H9 (cell line): ENCODE measurements around the gene LSG1. TPM values are rescaled to one million over a fixed set of nuclear protein-coding genes. Genes with fewer than 3 reads are reported as not detected.
A peak's percentile ranks its signal among the peaks of the same experiment; 100 is the strongest.

Experiments
- DNase-seq: peaks from one replicate; pipeline ENCODE4 v3.0.0-alpha.2; 2017
- H2AFZ ChIP-seq: one replicate; pipeline ENCODE4 v1.6.1; 2013; ENCODE audit warnings: mild to moderate bottlenecking, low read length, control low read depth, moderate library complexity
- H2AK5ac ChIP-seq: 2 replicates; pipeline ENCODE4 v1.6.1; 2013; ENCODE audit warnings: low read length, control low read depth, mixed read lengths; ENCODE audit not compliant: insufficient read length
- H2BK120ac ChIP-seq: one replicate; pipeline ENCODE4 v1.6.1; 2013; ENCODE audit warnings: low read depth, mild to moderate bottlenecking, low read length, control low read depth, inconsistent platforms; ENCODE audit not compliant: poor library complexity, severe bottlenecking
- H2BK12ac ChIP-seq: 2 replicates; pipeline ENCODE4 v1.6.1; 2013; ENCODE audit warnings: low read length, control low read depth, mixed read lengths, low read depth; ENCODE audit not compliant: insufficient read length
- H2BK15ac ChIP-seq: 2 replicates; pipeline ENCODE4 v1.6.1; 2013; ENCODE audit warnings: low read depth, low read length, control low read depth
- H2BK20ac ChIP-seq: one replicate; pipeline ENCODE4 v1.6.1; 2013; ENCODE audit warnings: low read depth, mild to moderate bottlenecking, low read length, control low read depth, inconsistent platforms; ENCODE audit not compliant: poor library complexity, severe bottlenecking
- H2BK5ac ChIP-seq: 2 replicates; pipeline ENCODE4 v1.6.1; 2013; ENCODE audit warnings: low read length, control low read depth, mixed read lengths; ENCODE audit not compliant: insufficient read length
- H3K14ac ChIP-seq: 2 replicates; pipeline ENCODE4 v1.6.1; 2013; ENCODE audit warnings: low read length, control low read depth; ENCODE audit not compliant: insufficient read depth
- H3K18ac ChIP-seq: 2 replicates; pipeline ENCODE4 v1.6.1; 2013; ENCODE audit warnings: low read depth, mild to moderate bottlenecking, mixed read lengths, low read length, control low read depth; ENCODE audit not compliant: insufficient read length
- H3K23ac ChIP-seq: 2 replicates; pipeline ENCODE4 v1.6.1; 2013; ENCODE audit warnings: low read length, control low read depth, mixed read lengths, low read depth; ENCODE audit not compliant: insufficient read length
- H3K23me2 ChIP-seq: 2 replicates; pipeline ENCODE4 v1.6.1; 2013; ENCODE audit warnings: low read depth, mild to moderate bottlenecking, mixed read lengths, low read length, control low read depth; ENCODE audit not compliant: insufficient read length, poor library complexity, severe bottlenecking
- H3K27ac ChIP-seq: 2 replicates; pipeline ENCODE4 v1.5.1; 2013; ENCODE audit warnings: low read length, control low read depth, mixed read lengths, low read depth; ENCODE audit not compliant: insufficient read length
- H3K27me3 ChIP-seq: 2 replicates; pipeline ENCODE4 v1.6.1; 2013; ENCODE audit warnings: low read length, control low read depth, inconsistent platforms; ENCODE audit not compliant: insufficient read depth
- H3K4ac ChIP-seq: 2 replicates; pipeline ENCODE4 v1.6.1; 2013; ENCODE audit warnings: low read depth, mild to moderate bottlenecking, control low read depth, inconsistent platforms, low read length, moderate library complexity
- H3K4me1 ChIP-seq: 2 replicates; pipeline ENCODE4 v1.6.1; 2013; ENCODE audit warnings: low read length, control low read depth, inconsistent platforms; ENCODE audit not compliant: insufficient read depth
- H3K4me2 ChIP-seq: 2 replicates; pipeline ENCODE4 v1.6.1; 2013; ENCODE audit warnings: low read length, control low read depth, mixed read lengths; ENCODE audit not compliant: insufficient read length, insufficient read depth
- H3K56ac ChIP-seq: 2 replicates; pipeline ENCODE4 v1.6.1; 2013; ENCODE audit warnings: low read depth, mild to moderate bottlenecking, mixed read lengths, low read length, control low read depth; ENCODE audit not compliant: insufficient read length
- H3K79me1 ChIP-seq: 2 replicates; pipeline ENCODE4 v1.6.1; 2013; ENCODE audit warnings: low read depth, mild to moderate bottlenecking, moderate library complexity, low read length, control low read depth, inconsistent platforms; ENCODE audit not compliant: insufficient read depth, poor library complexity, severe bottlenecking
- H3K79me2 ChIP-seq: 2 replicates; pipeline ENCODE4 v1.6.1; 2013; ENCODE audit warnings: low read length, control low read depth, inconsistent platforms; ENCODE audit not compliant: insufficient read depth
- H3K9ac ChIP-seq: 2 replicates; pipeline ENCODE4 v1.6.1; 2013; ENCODE audit warnings: low read length, control low read depth, mixed read lengths; ENCODE audit not compliant: insufficient read length; ENCODE audit errors: extremely low read depth
- H3K9me3 ChIP-seq: one replicate; pipeline ENCODE4 v1.6.1; 2013; ENCODE audit warnings: low read depth, low read length, inconsistent platforms; ENCODE audit not compliant: control insufficient read depth
- H3T11ph ChIP-seq: one replicate; pipeline ENCODE4 v1.6.1; 2013; ENCODE audit warnings: mild to moderate bottlenecking, low read length, control low read depth, inconsistent platforms
- H4K20me1 ChIP-seq: one replicate; pipeline ENCODE4 v1.6.1; 2013; ENCODE audit not compliant: control insufficient read depth, insufficient read length, insufficient read depth
- H4K5ac ChIP-seq: 2 replicates; pipeline ENCODE4 v1.6.1; 2013; ENCODE audit warnings: low read depth, mild to moderate bottlenecking, mixed read lengths, low read length, control low read depth; ENCODE audit not compliant: insufficient read length
- H4K8ac ChIP-seq: replicated peaks from 2 replicates; pipeline ENCODE4 v1.6.1; 2013; ENCODE audit warnings: low read length, control low read depth, mixed read lengths, low read depth; ENCODE audit not compliant: insufficient read length
- H4K91ac ChIP-seq: 2 replicates; pipeline ENCODE4 v1.6.1; 2013; ENCODE audit warnings: low read depth, mild to moderate bottlenecking, moderate library complexity, mixed read lengths, low read length, control low read depth; ENCODE audit not compliant: insufficient read length
- H3K27ac Mint-ChIP-seq, 3 experiments: 2 replicates in 2 of 3; 3 replicates in 1 of 3; pipeline ENCODE4 v1.8.0; 2020 to 2021; ENCODE audit warnings: mixed read lengths in 3 of 3, mild to moderate bottlenecking in 1 of 3, moderate library complexity in 1 of 3
- H3K27me3 Mint-ChIP-seq: 2 replicates; pipeline ENCODE4 v1.8.0; 2021; ENCODE audit warnings: low read depth, mild to moderate bottlenecking, moderate library complexity, mixed read lengths
- H3K36me3 Mint-ChIP-seq, 3 experiments: 2 replicates in 2 of 3; 3 replicates in 1 of 3; pipeline ENCODE4 v1.8.0; 2020 to 2021; ENCODE audit warnings: low read depth in 3 of 3, mixed read lengths in 3 of 3; ENCODE audit not compliant: insufficient read depth in 1 of 3
- H3K4me1 Mint-ChIP-seq, 2 experiments: 2 replicates each; pipeline ENCODE4 v1.8.0; 2020; ENCODE audit warnings: mixed read lengths in 2 of 2
- H3K4me3 Mint-ChIP-seq, 2 experiments: 2 replicates in 1 of 2; 3 replicates in 1 of 2; pipeline ENCODE4 v1.8.0; 2020 to 2021; ENCODE audit warnings: mild to moderate bottlenecking in 2 of 2, mixed read lengths in 2 of 2, moderate library complexity in 1 of 2
- H3K9me3 Mint-ChIP-seq, 2 experiments: 2 replicates in 1 of 2; 3 replicates in 1 of 2; pipeline ENCODE4 v1.8.0; 2020; ENCODE audit warnings: mild to moderate bottlenecking in 2 of 2, mixed read lengths in 2 of 2, moderate library complexity in 1 of 2
- CTCF ChIP-seq: fragments of 200-600 bp; sonication (generic); conservative IDR thresholded peaks from 3 replicates; pipeline ENCODE4 v1.8.0; 2021; ENCODE audit warnings: antibody characterized with exemption, mild to moderate bottlenecking
- WGBS: extraction: QIAGEN DNeasy Blood & Tissue Kit; methylation state at CpG from one replicate; pipeline ENCODE4 v1.1.7; 2013; ENCODE audit warnings: missing lambda C conversion rate, low lambda C conversion rate, mixed read lengths; ENCODE audit not compliant: insufficient read length; ENCODE audit errors: extremely low coverage; 5-methylcytosine and 5-hydroxymethylcytosine counted together
- total RNA-seq: library from RNA; stranded (reverse); gene quantifications from 2 replicates; pipeline ENCODE4 v1.2.1, GENCODE V29; 2021

Gene LSG1
- total RNA-seq, 1 experiment from 2014 or later: 63.3 TPM

GRCh38 chr3:194617827-194618226, 54.2 kb downstream of the LSG1 start:
- Mint-ChIP-seq H3K27ac (0 out of 7 replicates have a peak overlapping the region, but pooled peaks of 1 of the 3 experiments have one; percentile 60), H3K4me3 (no peak overlapping the region), H3K36me3 (peaks cover 5 to 26% (median 11%) of the 10 kb centered on the region in 3 experiments), H3K9me3 (no peaks in the 10 kb centered on the region), H3K27me3 (no peaks in the 10 kb centered on the region), H3K4me1 (peaks cover 6 to 7% of the 10 kb centered on the region in 2 experiments; a peak in 3 of 4 replicates)
- no peak overlapping the region for H2BK5ac ChIP-seq
- H3K4me2 ChIP-seq: no peak overlapping the region
- H3K4ac ChIP-seq: no peak overlapping the region
- H3K79me2 ChIP-seq: no peaks in the 10 kb centered on the region
- no peak overlapping the region for H4K5ac ChIP-seq
- no peak overlapping the region for H2BK20ac ChIP-seq
- H3K23me2 ChIP-seq: no peaks in the 10 kb centered on the region
- no peak overlapping the region for H3K18ac ChIP-seq
- H4K8ac ChIP-seq: no peak overlapping the region
- H2AFZ ChIP-seq: no peak overlapping the region
- no peaks in the 10 kb centered on the region for H3K4me1 ChIP-seq
- no peaks in the 10 kb centered on the region for H3K79me1 ChIP-seq
- no peak overlapping the region for H3K27ac ChIP-seq
- H2BK15ac ChIP-seq: no peak overlapping the region
- H3K23ac ChIP-seq: no peak overlapping the region
- no peak for TF ChIP-seq CTCF
- DNase-seq: no peak
- H3T11ph ChIP-seq: no peak overlapping the region
- H3K56ac ChIP-seq: no peak overlapping the region
- no peak overlapping the region for H4K91ac ChIP-seq
- no peak overlapping the region; the same call in 1 of the 2 replicates for H3K14ac ChIP-seq
- H4K20me1 ChIP-seq: no peaks in the 10 kb centered on the region
- no peak overlapping the region for H2BK12ac ChIP-seq
- H3K9me3 ChIP-seq: no peaks in the 10 kb centered on the region
- WGBS: no CpG with 5 or more reads among the region's 9 CpGs
- H3K9ac ChIP-seq: no peak overlapping the region
- H2AK5ac ChIP-seq: no peak overlapping the region
- no peak overlapping the region for H2BK120ac ChIP-seq
- no peaks in the 10 kb centered on the region for H3K27me3 ChIP-seq
